Pericardium fibroblast (primary cell): ENCODE data around the gene PITX1. TPM values are rescaled to one million over a fixed set of nuclear protein-coding genes. Genes with fewer than 3 reads are reported as not detected.

Source experiments
- total RNA-seq: library from RNA; depleted of rRNA; stranded (reverse); fragments of >200 nt; gene quantifications from 2 replicates; pipeline ENCODE4 v1.2.3, GENCODE V29; 2015

PITX1 gene
- 0.17 and 11.6 TPM in 2 replicates for total RNA-seq

DNA sequence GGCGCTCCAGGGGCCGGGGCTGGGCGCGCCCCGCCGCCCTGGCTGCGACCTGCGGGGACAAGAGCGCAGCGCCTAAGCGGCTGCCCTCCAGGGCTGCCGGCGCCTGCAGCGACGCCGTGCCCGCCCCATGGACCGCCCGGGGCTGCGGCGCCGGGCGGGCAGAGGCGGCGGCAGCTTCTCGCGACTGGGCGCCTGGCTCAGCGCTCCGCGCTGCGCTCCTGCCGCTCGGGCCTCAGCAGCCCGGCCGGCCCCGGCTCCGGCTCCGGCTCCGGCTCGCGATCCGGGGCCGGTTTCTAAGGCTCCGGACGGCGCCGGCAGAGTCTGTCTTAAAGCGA is at the start of gene PITX1:
Gene PITX1, minus strand, starts transcription at position 328 of the 335 bp plus-strand sequence. CDS start 347 bp downstream, outside the sequence.

Other genes with a start within 250 kb of the PITX1 start
- gene C5orf24, start 188.3 kb downstream of the PITX1 start, total RNA-seq, result 30.3 and 35.7 TPM in 2 replicates
- 78.8 and 94.9 TPM in 2 replicates for gene TXNDC15, start 159.9 kb downstream of the PITX1 start, total RNA-seq
- 2.0 TPM in 2 replicates for gene PCBD2, start 129.1 kb downstream of the PITX1 start, total RNA-seq
- not detected in 2 replicates for gene CATSPER3, start 66.3 kb downstream of the PITX1 start, total RNA-seq